ENCODE data around the gene OR13A1.

GRCh38 chr10:45354261-45354660, 38.9 kb upstream of the OR13A1 start:
- TF ChIP-seq CTCF (conservative IDR thresholded peaks at IDR 0.05) (no peak), EZH2 (IDR thresholded peaks at IDR 0.05; ENCODE audit: low read depth) (no peak)

Measured in PC-9 (cell line).